ENCODE measurements around the gene RNF157. TPM values are rescaled to one million over a fixed set of nuclear protein-coding genes. Genes with fewer than 3 reads are reported as not detected.

RNF157 gene
- total and polyA plus RNA-seq, 2 of the 4 experiments (the other 2 are of a cell fraction), result 0.54 to 1.3 TPM

DNA sequence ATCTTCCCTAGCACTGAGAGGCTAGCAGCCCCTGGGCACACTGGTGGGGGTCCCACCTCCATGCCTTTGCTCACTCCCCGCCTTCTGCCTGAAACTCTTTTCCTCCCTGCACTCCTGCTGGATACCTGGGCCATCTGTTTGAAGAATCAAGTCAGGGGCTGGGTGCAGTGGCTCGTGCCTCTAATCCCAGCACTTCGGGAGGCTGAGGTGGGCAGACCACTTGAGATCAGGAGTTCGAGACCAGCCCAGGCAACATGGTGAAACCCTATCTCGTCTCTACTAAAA lies 115.0 kb downstream of the RNF157 start:
- dilution Hi-C loops (cut with HindIII; ENCODE audit: low sequenced_read_pairs, unreplicated experiment), result no loop called here
- CTCF ChIA-PET, result interaction anchor here (3.1 kb wide), 1 partner anchor 154 kb away, joined by 14 read pairs; no protein-coding TSS in a partner anchor
- Histone ChIP-seq H2BK5ac (ENCODE audit: low read depth, low read length, poor library complexity, severe bottlenecking) (no peak overlapping the region), H3K79me1 (ENCODE audit: low read depth in 1 of 2, low read length in 2 of 2) (no peaks in the 10 kb centered on the region), H3K4me1 (ENCODE audit: control insufficient read depth, insufficient read depth, low read length) (peaks cover 3% of the 10 kb centered on the region; the same call in 1 of the 2 replicates), H4K8ac (ENCODE audit: low read depth in 2 of 2, low read length in 2 of 2) (no peak overlapping the region), H4K5ac (ENCODE audit: low read depth, low read length) (no peak overlapping the region), H3K56ac (ENCODE audit: extremely low read depth, insufficient read depth, low read length) (no peak overlapping the region), H2AK5ac (ENCODE audit: low read depth, low read length) (no peak overlapping the region), H3K18ac (ENCODE audit: low read depth, low read length) (no peak overlapping the region), H3K14ac (replicated peaks; ENCODE audit: low read depth, low read length) (no peak overlapping the region), H2BK120ac (ENCODE audit: low read depth, low read length) (no peak overlapping the region), H3K4me3 (ENCODE audit: insufficient read depth, low read depth, low read length) (no peak overlapping the region), H2AFZ (replicated peaks; ENCODE audit: low read length, poor library complexity) (no peak overlapping the region), H3K4ac (ENCODE audit: low read depth, low read length) (no peak overlapping the region), H2BK15ac (ENCODE audit: low read depth, low read length) (no peak overlapping the region), H2AK9ac (replicated peaks; ENCODE audit: low read depth, low read length, poor library complexity) (no peak overlapping the region), H3K27ac (ENCODE audit: insufficient read depth, low read length) (no peak overlapping the region), H4K20me1 (ENCODE audit: insufficient read depth, low read length) (no peaks in the 10 kb centered on the region), H3K27me3 (ENCODE audit: control insufficient read depth, insufficient read depth, low read length) (peaks cover 16% of the 10 kb centered on the region), H3K9me3 (ENCODE audit: control insufficient read depth, insufficient read depth, low read length) (no peaks in the 10 kb centered on the region), H4K91ac (ENCODE audit: insufficient read depth, low read depth, low read length) (no peak overlapping the region), H3K4me2 (ENCODE audit: low read depth, low read length) (no peak overlapping the region), H2BK20ac (ENCODE audit: low read depth, low read length) (no peak overlapping the region), H3K36me3 (ENCODE audit: control insufficient read depth, insufficient read depth, low read length) (no peaks in the 10 kb centered on the region), H3K9ac (ENCODE audit: low read depth, low read length) (no peak overlapping the region), H3K23ac (ENCODE audit: low read depth, low read length) (no peak overlapping the region), H3K9me1 (ENCODE audit: insufficient read depth, low read length) (no peaks in the 10 kb centered on the region)
- intact Hi-C loops (cut with micrococcal nuclease), result no loop called here
- ATAC-seq (ENCODE audit: low read depth) (no peak), DNase-seq (no peak)
- no TSS peak for BruUV-seq (replicated peaks)
- in situ Hi-C loops (cut with MboI; ENCODE audit: low sequenced_read_pairs), result no loop called here
- WGBS, 2 experiments (ENCODE audit: extremely low coverage in 2 of 2, insufficient read length in 1 of 2), result no CpG with 5 or more reads among the region's 5 CpGs
- POLR2A ChIA-PET (ENCODE audit: unreplicated experiment), result interaction anchor here (0.6 kb wide), 1 partner anchor 58 kb away, joined by 12 read pairs; no protein-coding TSS in a partner anchor
- TF ChIP-seq, protein P1, sequence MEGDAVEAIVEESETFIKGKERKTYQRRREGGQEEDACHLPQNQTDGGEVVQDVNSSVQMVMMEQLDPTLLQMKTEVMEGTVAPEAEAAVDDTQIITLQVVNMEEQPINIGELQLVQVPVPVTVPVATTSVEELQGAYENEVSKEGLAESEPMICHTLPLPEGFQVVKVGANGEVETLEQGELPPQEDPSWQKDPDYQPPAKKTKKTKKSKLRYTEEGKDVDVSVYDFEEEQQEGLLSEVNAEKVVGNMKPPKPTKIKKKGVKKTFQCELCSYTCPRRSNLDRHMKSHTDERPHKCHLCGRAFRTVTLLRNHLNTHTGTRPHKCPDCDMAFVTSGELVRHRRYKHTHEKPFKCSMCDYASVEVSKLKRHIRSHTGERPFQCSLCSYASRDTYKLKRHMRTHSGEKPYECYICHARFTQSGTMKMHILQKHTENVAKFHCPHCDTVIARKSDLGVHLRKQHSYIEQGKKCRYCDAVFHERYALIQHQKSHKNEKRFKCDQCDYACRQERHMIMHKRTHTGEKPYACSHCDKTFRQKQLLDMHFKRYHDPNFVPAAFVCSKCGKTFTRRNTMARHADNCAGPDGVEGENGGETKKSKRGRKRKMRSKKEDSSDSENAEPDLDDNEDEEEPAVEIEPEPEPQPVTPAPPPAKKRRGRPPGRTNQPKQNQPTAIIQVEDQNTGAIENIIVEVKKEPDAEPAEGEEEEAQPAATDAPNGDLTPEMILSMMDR (conservative IDR thresholded peaks at IDR 0.05; ENCODE audit: low read depth, low read length), result no peak

Data from IMR-90 (cell line).